NCI-H510A (cell line): ENCODE results near the gene SEMA3D.
"Not testable (repeated sequence)": the region's sequence is repeated elsewhere in the genome, so short reads cannot be mapped to it uniquely, and the experiment has no call there.

Source experiments
- DNase-seq: peaks from one replicate; lab custom pipeline; 2025; lab: John Stamatoyannopoulos, UW

Gene SEMA3D

DNA sequence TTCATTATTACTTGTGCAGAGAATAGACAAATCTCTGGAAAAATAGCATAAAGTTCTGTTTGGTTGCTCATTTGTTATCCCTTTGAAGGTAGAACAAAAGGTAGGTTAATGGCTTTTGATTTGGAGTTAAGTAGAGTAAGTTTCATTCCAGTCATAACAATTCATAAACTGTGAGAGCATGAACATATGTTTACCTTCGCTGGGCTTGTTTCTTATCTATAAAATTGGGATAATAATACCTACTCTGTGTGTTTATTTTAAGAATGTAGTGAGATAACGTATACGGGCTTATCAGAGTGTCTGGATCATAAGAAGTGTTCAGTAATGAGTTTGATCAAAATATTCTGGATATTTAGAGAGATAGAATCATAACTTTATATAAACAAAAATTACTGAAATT lies 155.4 kb downstream of the SEMA3D start:
- DNase-seq = no peak

DNA sequence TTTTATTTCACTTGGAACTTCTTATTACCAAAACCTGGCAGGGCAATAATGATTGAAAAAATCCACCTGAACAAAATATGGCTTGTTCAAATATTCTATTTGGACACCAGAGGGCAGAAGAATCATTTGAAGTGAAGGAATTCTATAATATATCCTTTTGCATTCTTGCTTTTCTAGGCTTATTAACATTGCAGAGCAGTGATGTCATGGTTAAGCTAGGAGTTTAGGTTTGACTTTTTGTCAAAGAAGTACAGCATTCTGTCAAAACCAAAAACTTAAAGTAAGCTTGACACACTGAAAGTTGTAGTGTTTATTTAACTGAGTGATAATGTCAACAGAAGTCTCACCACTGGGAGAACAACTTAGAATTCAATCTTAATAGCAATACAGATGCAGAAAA lies 156.0 kb downstream of the SEMA3D start:
- DNase-seq = no peak

DNA sequence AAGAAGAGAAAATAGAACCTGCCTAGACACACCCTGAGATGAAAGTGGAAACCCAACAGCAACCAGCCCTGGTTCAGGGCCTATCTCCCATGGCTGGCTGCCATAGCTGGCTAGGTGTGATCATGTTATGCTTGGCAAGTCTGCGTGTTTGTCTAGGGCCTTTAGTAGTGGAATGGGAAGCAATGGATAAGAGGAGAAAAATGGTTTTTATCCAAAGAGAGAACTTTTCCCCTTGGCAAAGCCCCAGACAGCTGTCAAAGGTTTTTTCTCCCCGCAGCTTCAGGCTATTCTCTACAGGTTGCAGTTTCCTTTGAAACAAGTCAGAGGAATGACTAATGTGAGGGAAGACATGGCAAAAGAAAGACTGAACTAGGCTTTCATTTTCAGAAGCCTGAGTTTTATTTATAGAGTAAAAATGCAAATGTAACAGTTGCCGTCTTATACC lies 161.5 kb downstream of the SEMA3D start:
- DNase-seq = no peak

DNA sequence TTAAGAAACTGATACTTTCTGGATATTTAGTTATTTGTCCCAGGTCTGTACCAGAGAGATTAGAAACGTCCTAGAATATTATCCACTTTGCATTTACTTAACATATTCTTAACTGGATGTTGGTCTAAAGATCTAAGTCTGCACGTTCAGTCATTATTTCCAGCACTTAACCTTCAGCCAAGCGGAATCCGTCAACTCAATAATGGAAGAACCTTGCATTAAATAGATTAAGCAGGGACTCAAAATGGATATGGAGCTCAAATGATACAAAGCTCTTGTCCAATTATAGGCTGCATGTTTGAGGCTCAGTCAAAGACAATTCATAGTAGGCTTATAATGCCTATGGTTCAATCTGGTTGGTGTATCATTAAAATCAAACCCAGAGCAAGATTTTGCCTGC lies 162.9 kb downstream of the SEMA3D start:
- DNase-seq = no peak

DNA sequence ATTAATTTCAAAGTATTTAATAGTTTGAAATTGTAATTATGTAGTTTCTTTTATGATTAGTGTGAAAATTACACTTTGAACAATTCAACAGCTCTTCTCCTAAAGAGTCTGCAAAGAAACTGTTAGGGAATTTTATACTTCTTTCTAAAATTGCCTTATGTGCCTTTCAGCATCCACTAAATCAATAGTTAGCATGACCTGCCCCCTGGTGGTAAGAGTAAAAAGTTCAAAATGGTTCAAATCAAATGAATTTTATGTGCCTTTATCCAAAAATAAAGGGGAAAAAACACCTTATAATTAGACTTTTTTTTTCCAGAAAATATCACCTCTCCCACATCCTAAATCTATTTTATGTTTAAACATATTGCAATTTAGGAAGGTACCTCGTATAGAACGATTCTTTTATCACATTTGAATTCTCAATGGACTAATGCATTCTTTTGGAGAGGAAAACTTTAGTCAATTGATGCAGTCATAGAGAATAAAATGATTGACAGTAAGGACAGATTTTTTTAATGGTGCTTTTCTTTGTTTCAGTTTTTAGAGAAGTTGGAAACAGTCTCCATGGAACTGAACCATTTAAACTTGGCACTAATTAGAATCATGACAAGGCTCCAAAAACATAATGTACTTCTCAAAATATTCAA lies 163.7 kb downstream of the SEMA3D start:
- no peak for DNase-seq

DNA sequence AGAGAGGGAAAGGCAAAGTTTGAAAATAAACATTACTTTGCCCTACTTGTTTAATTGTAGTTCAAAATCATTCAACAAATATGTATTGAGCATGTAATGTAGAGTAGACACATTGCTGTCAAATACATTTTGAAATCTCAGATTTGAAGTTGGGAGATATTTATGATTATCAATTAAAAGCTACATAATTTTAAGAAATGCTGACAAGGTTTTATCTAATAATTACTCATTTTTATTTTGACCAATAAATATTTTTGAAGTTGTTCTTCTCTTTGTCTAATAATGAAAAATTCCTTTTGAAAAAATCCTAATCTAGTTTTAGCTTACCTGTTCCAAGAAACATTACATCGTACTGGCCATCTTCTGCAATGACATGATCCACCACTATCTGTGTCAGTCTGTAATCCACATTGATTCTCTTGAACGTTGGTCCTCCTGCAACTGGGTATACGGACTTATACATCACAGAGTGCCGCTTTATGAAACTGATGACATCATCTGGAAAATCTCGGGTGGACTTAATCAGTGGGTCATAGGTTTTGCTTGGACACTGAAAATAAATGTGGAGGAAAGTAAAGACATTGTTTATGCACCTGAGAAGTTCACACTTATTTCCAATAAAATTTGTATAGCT lies 164.7 kb downstream of the SEMA3D start:
- no peak for DNase-seq

DNA sequence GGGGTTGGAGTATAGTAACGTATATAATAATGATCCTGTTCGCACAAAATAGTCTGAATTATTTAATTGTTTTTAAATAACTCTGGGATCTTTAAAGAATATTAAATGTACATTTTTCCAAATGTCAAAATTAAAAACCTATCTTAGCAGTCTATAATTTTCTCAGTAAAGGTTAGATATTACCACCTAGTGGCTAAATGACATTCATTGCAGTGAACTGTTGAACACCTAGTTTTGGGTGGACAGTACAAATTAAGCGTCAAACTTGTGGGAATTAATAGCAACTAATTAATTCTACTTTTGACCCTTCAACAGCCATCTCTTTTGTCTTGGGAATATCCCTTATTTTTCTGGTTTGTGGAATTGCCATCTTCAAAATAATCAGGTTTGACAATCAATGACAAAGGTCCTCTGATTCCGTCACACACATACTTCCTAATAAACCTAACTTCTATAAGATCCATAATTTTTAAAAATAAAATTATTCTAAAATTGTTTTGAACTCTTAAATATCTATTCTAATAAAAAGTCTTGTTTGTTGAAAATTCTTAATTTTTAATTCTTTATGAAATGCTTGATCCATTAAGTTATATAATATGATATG lies 165.7 kb downstream of the SEMA3D start:
- DNase-seq = no peak

DNA sequence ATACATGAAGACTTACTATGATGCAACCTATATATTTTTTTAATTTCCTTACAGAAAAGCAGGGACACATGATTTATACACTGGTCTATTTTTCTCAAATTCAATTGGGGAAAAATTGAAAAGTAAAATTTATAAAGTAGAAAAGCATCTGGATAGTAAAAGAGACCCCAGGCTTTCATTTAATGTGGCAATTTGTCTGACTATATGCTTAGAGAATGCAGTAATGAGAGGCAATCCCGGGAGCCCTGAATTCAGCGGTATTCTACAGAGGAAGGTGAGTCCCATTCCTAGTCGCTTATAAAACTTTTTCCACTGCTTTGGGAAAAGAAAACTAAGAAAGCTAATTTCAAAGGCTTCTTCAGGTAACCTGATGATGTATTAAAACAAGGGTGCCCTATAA lies 167.1 kb downstream of the SEMA3D start:
- no peak for DNase-seq

DNA sequence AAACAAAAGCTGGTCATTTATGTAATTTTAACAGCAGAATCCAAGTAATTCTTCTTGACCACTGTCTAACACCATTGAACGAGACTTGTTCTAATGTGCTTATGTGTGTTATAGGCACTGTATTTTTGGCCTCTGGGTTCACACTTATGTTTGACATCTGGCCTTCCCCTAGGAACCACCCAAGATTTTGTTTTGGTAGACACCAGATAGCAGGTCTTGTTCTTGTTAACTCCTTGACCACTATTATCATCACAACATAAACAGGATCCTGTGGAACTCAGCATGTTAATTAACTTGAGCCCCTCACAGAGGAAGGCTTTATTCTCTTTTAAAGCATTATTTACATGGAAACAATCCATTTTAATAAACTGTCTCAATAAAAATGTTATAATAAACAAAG lies 167.7 kb downstream of the SEMA3D start:
- DNase-seq = no peak

DNA sequence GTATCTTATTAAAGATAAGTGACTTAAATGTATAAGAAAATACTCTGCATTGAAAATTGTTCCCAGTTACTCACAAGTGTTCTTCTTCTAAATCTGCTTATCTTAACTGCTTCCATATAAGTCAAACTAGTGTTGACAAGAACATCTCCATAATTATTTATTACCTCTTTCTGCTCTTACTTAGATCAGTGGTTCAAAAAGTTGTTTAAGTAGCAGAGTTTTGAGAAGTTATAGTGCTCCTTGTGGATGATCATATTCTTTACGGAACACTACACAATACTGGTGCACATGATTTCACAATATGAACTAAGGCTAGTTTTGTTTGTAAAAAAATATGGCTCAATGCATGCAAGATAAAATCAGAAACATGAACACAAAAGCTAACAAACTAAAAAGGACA lies 168.4 kb downstream of the SEMA3D start:
- DNase-seq = no peak

DNA sequence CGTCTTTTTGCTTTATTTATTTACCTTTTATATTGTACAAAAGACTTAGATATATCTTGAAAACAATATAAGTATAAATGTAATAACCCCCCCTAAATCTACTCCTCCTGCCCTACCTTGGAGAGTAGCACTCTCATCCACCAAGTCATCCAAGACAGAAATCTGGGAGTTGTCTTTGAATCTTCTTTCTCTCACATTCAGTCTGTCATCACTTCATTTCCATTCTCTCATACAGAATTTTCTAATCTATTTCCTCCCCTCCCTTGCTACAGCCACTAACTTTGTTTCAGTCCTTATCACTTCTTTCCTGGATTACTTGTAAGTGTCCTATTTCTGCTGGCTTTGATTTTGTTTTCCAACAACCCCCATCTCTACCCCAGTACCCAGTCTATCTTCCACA lies 170.6 kb downstream of the SEMA3D start:
- no peak for DNase-seq

DNA sequence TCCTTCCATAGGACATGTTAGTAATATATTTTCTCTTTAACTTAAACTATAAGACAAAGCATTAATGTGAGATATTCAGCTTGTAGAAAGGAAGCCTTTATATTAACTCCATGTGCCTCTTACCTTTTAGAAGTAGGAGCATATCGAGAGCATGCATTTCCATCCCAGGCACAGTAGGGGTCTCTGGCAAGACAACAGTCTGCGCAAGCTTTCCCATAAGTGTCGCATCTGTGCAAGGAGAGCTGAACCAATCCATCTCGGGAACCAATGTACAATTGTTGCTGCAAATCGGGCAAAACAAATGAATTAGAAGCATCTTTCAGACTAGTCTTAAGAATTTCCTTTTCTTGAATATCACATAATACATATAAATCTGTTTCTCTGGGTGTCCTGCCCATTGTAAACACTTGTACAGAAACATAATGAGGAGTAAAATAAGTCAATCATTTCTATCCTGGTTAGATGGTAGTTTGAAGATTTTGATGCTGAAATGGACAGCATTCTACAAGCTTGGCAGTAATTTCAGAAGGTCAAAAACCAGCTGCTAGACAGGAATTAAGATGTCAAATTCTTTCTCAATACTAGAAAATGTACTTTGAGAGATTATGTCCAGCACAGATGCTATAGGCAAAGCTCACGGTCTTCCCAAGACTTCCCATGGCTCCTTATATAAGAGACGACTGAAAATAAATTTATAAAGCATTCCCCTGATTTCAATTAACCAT lies 171.8 kb downstream of the SEMA3D start:
- no peak for DNase-seq

DNA sequence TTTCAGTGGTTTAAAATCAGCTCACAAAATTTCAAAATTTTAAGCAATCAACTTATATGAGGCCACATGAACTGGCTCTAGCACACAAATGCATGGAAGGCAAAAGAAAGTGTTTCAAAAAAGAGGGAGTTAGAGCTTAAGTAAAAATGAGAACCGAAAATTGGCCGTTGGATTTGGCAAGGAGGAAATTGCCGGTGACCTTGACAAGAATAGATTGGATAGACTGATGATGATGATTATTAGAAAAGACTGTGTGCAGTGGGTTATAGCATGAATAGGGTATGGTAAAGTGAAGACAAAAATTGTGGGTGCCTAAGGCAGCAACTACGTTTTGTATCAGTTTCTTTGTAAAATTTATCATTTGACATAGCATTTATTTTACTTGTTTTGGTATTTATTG lies 175.7 kb downstream of the SEMA3D start:
- DNase-seq = no peak

DNA sequence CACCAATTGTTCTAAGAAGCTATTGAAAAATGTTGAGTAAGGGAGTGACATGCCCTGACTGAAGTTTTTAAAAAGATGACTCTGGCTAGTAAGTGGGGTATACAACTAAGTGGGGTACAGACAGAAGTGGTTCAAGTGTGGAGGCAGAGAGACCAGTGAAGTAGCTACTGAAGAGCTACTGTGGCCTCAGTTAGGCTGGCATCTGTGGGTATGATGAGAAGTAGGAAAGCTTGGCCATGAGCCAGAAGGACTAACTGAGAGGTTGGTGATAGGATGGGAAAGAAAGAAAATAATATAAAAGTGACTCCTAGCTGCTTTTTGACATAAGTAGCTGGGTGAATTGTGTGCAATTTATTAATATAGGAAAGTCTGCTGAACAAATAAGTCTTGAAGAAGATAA lies 176.6 kb downstream of the SEMA3D start:
- no peak for DNase-seq

DNA sequence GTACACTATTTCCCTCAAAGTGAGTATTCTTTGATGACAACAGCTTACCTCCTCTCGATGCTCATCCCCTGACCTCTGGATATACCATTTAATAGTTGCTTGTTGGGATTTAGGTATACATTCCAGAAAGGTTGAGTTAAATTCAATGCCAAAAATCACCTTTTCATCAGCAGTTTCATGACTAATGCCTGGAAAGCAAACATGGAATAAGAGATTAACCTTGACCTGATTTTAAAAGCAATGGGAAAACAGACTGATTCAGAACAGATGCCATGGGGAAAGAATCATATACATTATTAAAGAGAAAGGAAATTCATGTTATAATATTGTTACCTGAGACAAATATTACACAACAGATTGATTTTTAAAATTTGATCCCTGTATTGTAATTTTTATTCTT lies 180.1 kb downstream of the SEMA3D start:
- DNase-seq = no peak

DNA sequence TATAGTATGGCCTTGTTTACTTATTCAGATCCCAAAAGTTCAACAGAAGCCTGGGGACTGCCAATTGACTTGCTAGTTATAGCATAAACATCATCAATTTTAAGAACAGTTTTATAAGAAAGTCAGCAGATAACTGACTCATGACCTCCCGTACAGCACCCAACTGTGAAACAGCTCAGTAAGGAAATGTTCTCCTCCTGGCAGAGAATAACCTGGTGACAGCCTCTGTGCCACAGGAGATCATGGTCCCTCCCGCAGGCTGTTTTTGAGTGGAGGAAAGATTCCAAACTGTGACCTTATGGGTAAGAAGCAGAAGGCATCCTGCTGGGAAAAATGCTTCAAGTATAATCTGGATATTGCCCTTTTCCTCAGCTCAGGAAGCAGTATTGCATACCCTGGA lies 182.5 kb downstream of the SEMA3D start:
- no peak for DNase-seq

DNA sequence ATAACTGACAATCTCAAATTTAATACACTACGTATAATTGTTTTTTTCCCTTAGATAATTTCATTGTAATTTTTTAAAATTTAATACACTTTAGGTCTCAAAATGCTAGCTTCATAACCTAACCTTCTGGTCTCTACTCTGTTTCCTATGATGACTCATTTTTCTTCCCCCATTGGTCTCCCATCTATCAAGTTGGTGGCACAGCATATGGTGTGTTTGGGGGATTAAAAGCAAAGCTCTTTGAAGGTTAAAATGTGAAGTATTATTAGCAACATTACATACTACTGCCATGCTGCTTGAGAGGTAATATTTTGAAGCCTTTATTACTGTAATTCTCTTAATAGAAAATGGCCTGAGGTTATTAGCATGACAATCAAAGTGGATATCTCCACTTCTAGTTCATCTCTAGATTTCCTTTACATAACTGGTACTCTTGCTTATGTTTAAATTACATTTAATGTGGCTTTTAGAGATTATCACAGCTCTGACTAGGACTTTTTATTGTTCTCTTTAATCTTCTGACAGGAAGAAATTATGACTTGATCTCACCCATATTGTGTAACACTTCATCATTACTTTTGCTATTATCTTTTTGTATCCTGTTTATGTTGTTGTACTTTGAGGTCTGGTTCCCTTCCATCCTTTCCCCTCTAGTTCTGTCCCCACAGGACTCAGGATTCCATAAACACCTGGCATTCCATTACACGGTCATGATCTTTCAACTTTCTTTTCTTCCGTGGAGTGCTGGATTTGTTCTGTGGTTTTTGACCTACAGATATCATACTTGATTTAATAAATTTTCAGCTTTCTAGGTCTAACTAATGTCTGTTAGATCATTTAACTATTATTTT lies 185.1 kb downstream of the SEMA3D start:
- DNase-seq = no peak

DNA sequence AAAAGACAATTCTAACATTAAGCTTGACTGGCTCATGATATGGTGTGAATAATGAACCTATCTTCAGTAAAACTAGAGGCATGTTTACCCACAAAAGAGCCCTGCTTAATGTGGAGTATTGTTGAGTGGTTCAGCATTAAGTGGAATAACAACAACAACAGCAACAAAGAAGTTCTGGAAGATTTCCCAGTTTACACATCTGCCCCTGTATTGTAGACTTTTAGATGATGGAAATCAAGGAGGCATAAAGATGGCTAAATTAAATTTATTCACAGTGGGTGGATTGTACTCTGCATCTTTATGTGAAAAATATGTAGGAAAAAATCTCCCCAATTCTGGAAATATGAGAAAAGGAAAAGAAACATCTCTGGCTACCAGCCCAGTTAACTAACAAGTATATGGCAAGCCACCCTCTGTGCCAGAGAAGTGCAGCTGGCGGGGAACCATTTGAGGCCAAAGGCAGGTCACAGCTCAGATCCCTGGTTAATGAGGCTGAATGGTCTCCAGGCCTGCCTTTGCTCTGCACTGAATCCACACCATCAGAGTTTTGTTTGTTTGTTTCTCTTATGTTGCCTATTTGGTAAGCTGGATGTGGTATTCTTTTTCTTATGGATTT lies 186.0 kb downstream of the SEMA3D start:
- no peak for DNase-seq

DNA sequence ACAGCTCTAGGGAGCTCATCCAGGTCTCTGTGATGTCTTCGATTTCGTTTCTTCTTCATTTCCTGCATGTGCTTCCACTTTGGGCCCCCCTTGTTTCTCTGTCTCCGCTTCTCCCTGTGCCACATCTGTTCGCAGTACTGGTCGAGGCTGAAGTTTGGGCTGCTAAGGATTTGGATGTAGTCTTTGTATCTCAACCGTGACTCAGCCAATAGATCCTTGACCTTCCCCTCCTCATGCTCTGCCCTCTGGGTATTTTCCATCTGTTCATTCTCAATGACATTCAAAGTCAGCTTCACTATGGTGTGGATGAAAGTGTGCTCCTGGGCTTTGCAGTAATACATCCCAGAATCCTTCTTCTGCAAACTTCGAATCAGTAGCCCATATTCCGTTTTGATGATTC lies 187.4 kb downstream of the SEMA3D start:
- no peak for DNase-seq

DNA sequence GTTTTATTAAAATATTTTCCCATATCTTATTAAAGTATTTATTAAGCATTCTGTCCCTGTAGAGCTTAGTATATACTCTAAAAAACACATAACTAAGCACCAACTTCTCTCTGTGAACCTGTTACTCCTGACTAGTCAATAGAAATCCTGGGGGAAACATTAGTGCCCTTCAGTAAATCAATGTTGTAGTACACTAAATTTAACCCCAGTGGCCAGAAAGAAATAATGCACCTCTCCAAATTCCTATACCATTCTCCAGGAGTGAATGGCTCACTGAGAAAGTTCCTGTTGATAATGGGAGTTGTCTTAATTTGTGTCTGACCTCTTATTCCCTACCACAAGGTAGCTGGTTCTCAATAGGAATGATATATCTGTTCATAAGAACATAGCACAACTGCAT lies 188.2 kb downstream of the SEMA3D start:
- no peak for DNase-seq

DNA sequence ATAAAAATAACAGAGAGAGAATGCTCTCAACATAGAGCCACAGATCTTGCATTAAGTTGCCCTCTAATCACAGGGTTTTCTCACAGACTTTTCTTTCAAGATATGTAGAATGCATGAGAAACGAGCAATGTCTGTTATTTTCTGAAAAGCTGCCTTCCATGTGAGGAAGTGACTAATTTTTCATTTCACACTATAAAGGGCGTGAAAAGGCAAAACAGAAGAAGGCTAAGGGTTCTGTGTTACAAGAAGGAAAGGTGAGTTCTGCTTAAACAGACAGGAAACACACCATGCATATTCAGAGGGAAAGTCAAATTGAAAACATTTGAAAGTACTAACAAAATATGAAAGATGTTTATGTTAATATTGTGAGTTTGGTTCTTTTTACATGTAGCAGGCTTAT lies 189.2 kb downstream of the SEMA3D start:
- no peak for DNase-seq

DNA sequence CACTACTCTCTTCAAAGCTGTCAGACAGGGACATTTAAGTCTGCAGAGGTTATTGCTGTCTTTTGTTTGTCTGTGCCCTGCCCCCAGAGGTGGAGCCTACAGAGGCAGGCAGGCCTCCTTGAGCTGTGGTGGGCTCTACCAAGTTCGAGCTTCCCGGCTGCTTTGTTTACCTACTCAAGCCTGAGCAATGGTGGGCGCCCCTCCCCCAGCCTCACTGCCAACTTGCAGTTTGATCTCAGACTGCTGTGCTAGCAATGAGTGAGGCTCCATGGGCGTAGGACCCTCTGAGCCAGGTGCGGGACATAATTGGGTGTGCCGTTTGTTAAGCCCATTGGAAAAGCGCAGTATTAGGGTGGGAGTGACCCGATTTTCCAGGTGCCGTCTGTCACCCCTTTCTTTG lies 193.9 kb downstream of the SEMA3D start:
- DNase-seq = not testable (repeated sequence)
